ENCODE data around the gene STRN4.

- no peak for TF ChIP-seq JUND (IDR thresholded peaks at IDR 0.05)
- no peak for TF ChIP-seq REST (IDR thresholded peaks at IDR 0.05)
- TF ChIP-seq CTCF (IDR thresholded peaks at IDR 0.05; ENCODE audit: low read depth, low read length, missing input control) = no peak
These were observed 37.4 kb upstream of the STRN4 start for GRCh38 chr19:46783670-46784069.

Data from liver (tissue), 3 donors.